Lower leg skin (tissue), 3 donors: ENCODE data around the gene SAFB2.

ENCODE experiments used
- POLR2A ChIP-seq, 2 donors: fragments of 450-650 bp; IDR thresholded peaks; one replicate each; pipeline ENCODE4 v1.6.1; 2016 to 2017; ENCODE audit warnings: antibody characterized with exemption in 2 of 2, mild to moderate bottlenecking in 1 of 2, moderate library complexity in 1 of 2
- TF ChIP-seq, protein P1 (sequence below), 3 donors: fragments of 450-650 bp; IDR thresholded peaks; one replicate each; pipeline ENCODE4 v1.5.1; 2016; ENCODE audit warnings: antibody characterized with exemption in 3 of 3, mild to moderate bottlenecking in 3 of 3, moderate library complexity in 2 of 3

- TF ChIP-seq, protein P1, sequence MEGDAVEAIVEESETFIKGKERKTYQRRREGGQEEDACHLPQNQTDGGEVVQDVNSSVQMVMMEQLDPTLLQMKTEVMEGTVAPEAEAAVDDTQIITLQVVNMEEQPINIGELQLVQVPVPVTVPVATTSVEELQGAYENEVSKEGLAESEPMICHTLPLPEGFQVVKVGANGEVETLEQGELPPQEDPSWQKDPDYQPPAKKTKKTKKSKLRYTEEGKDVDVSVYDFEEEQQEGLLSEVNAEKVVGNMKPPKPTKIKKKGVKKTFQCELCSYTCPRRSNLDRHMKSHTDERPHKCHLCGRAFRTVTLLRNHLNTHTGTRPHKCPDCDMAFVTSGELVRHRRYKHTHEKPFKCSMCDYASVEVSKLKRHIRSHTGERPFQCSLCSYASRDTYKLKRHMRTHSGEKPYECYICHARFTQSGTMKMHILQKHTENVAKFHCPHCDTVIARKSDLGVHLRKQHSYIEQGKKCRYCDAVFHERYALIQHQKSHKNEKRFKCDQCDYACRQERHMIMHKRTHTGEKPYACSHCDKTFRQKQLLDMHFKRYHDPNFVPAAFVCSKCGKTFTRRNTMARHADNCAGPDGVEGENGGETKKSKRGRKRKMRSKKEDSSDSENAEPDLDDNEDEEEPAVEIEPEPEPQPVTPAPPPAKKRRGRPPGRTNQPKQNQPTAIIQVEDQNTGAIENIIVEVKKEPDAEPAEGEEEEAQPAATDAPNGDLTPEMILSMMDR (IDR thresholded peaks at IDR 0.05) = no peak
- no peak for TF ChIP-seq POLR2A (IDR thresholded peaks at IDR 0.05)
These were observed 47.0 kb downstream of the SAFB2 start for GRCh38 chr19:5575590-5575989.
